Measurements from ENCODE around the gene RGMB. TPM values are rescaled to one million over a fixed set of nuclear protein-coding genes. Genes with fewer than 3 reads are reported as not detected.

The RGMB gene
- polyA plus RNA-seq, 1 donor (not counting 4 experiments of a cell fraction or from before 2014, with no cell fraction given), result 16.3 TPM

- DNase-seq (ENCODE audit: low read depth, low spot score) (no peak), FAIRE-seq (no peak)
- Histone ChIP-seq H3K9me3 (ENCODE audit: control insufficient read depth, low read depth, low read length) (no peaks in the 10 kb centered on the region), H2AFZ (ENCODE audit: control insufficient read depth, low read length) (peak overlapping the region; percentile 34), H4K20me1 (ENCODE audit: control insufficient read depth, extremely low read depth, insufficient read depth, low read length) (no peaks in the 10 kb centered on the region), H3K9me1 (ENCODE audit: control insufficient read depth, extremely low read depth, insufficient read depth, low read length) (no peaks in the 10 kb centered on the region), H3K27ac (ENCODE audit: control insufficient read depth, insufficient read depth, low read length) (no peak overlapping the region), H3K79me2 (ENCODE audit: control insufficient read depth, insufficient read depth, low read length) (no peaks in the 10 kb centered on the region), H3K27me3 (ENCODE audit: control insufficient read depth, extremely low read depth, insufficient read depth, low read length) (no peaks in the 10 kb centered on the region), H3K9ac (ENCODE audit: control insufficient read depth, extremely low read depth, insufficient read depth, low read length) (no peak overlapping the region), H3K4me3 (ENCODE audit: control insufficient read depth in 2 of 3, extremely low read depth in 1 of 3, insufficient read depth in 2 of 3, low read depth in 1 of 3, low read length in 3 of 3) (no peak overlapping the region), H3K36me3 (ENCODE audit: control insufficient read depth in 2 of 2, extremely low read depth in 1 of 2, insufficient read depth in 2 of 2, low read length in 2 of 2) (no peaks in the 10 kb centered on the region), H3K4me1 (ENCODE audit: control insufficient read depth, extremely low read depth, insufficient read depth, low read length) (no peaks in the 10 kb centered on the region), H3K4me2 (ENCODE audit: control insufficient read depth, extremely low read depth, insufficient read depth, low read depth, low read length) (peak overlapping the region; percentile 17)
- peak; percentile 15 to 37 (median 26) for TF ChIP-seq CTCF (optimal IDR thresholded peaks at IDR 0.05 in 1 of 3, IDR thresholded peaks at IDR 0.05 in 1 of 3, conservative IDR thresholded peaks at IDR 0.05 in 1 of 3; ENCODE audit: extremely low read depth in 1 of 3, insufficient read depth in 2 of 3, low read length in 3 of 3)
- no peak for TF ChIP-seq EZH2 (IDR thresholded peaks at IDR 0.05; ENCODE audit: low read length)
- dilution Hi-C loops (cut with MboI; ENCODE audit: extremely low pct_ligation_motif_present, low sequenced_read_pairs), result no loop called here
Observed at GRCh38 chr5:98839469-98840383, 66.3 kb downstream of the RGMB start.

GRCh38 chr5:98840946-98841345, 67.5 kb downstream of the RGMB start:
- Histone ChIP-seq H4K20me1 (ENCODE audit: control insufficient read depth, extremely low read depth, insufficient read depth, low read length) (no peaks in the 10 kb centered on the region), H3K27me3 (ENCODE audit: control insufficient read depth, extremely low read depth, insufficient read depth, low read length) (no peaks in the 10 kb centered on the region), H3K9ac (ENCODE audit: control insufficient read depth, extremely low read depth, insufficient read depth, low read length) (no peak overlapping the region), H3K9me3 (ENCODE audit: control insufficient read depth, low read depth, low read length) (peaks cover 2% of the 10 kb centered on the region), H3K4me1 (ENCODE audit: control insufficient read depth, extremely low read depth, insufficient read depth, low read length) (no peaks in the 10 kb centered on the region), H3K27ac (ENCODE audit: control insufficient read depth, insufficient read depth, low read length) (no peak overlapping the region), H3K79me2 (ENCODE audit: control insufficient read depth, insufficient read depth, low read length) (no peaks in the 10 kb centered on the region), H3K9me1 (ENCODE audit: control insufficient read depth, extremely low read depth, insufficient read depth, low read length) (no peaks in the 10 kb centered on the region), H3K36me3 (ENCODE audit: control insufficient read depth in 2 of 2, extremely low read depth in 1 of 2, insufficient read depth in 2 of 2, low read length in 2 of 2) (no peaks in the 10 kb centered on the region), H3K4me2 (ENCODE audit: control insufficient read depth, extremely low read depth, insufficient read depth, low read depth, low read length) (no peak overlapping the region), H2AFZ (ENCODE audit: control insufficient read depth, low read length) (no peak overlapping the region), H3K4me3 (ENCODE audit: control insufficient read depth in 2 of 3, extremely low read depth in 1 of 3, insufficient read depth in 2 of 3, low read depth in 1 of 3, low read length in 3 of 3) (no peak overlapping the region)
- DNase-seq (ENCODE audit: low read depth, low spot score) (no peak), FAIRE-seq (no peak)
- dilution Hi-C loops (cut with MboI; ENCODE audit: extremely low pct_ligation_motif_present, low sequenced_read_pairs), result no loop called here
- no peak for TF ChIP-seq CTCF (optimal IDR thresholded peaks at IDR 0.05 in 1 of 3, IDR thresholded peaks at IDR 0.05 in 1 of 3, conservative IDR thresholded peaks at IDR 0.05 in 1 of 3; ENCODE audit: extremely low read depth in 1 of 3, insufficient read depth in 2 of 3, low read length in 3 of 3)
- TF ChIP-seq EZH2 (IDR thresholded peaks at IDR 0.05; ENCODE audit: low read length), result no peak

Measured in keratinocyte (primary cell).